Activated CD4-positive, CD25-positive, alpha-beta regulatory T cell (primary cell): ENCODE measurements around the gene KPTN.

Experiments
- DNase-seq, 4 experiments: peaks; one replicate each; lab custom pipeline; 2025; lab: John Stamatoyannopoulos, UW

KPTN gene

GRCh38 chr19:47435883-47436417 lies 48.1 kb downstream of the KPTN start:
- no peak for DNase-seq

GRCh38 chr19:47435196-47435595 lies 48.8 kb downstream of the KPTN start:
- DNase-seq = no peak

GRCh38 chr19:47434088-47434487 lies 49.9 kb downstream of the KPTN start:
- no peak for DNase-seq

GRCh38 chr19:47433121-47433520 lies 50.9 kb downstream of the KPTN start:
- no peak for DNase-seq

GRCh38 chr19:47432499-47432898 lies 51.5 kb downstream of the KPTN start:
- DNase-seq = no peak

- no peak for DNase-seq
Observed at GRCh38 chr19:47432091-47432490, 51.9 kb downstream of the KPTN start.

GRCh38 chr19:47430041-47430802 lies 53.8 kb downstream of the KPTN start:
- DNase-seq = no peak

GRCh38 chr19:47429140-47429793 lies 54.8 kb downstream of the KPTN start:
- DNase-seq = no peak

- peak; percentile 45 to 67 (median 62) for DNase-seq
Observed at GRCh38 chr19:47428177-47428894, 55.7 kb downstream of the KPTN start.

- peak; percentile 23 to 54 (median 47) for DNase-seq
Observed at GRCh38 chr19:47427241-47428176, 56.5 kb downstream of the KPTN start.
